Dermis blood vessel endothelial cell (primary cell): ENCODE results near the gene ZEB2. TPM values are rescaled to one million over a fixed set of nuclear protein-coding genes. Genes with fewer than 3 reads are reported as not detected.
A peak's percentile ranks its signal among the peaks of the same experiment; 100 is the strongest.

Source experiments
- DNase-seq: peaks from one replicate; pipeline ENCODE4 v3.0.0; 2010
- total RNA-seq: library from RNA; depleted of rRNA; stranded (reverse); fragments of >200 nt; gene quantifications from 2 replicates; pipeline ENCODE4 v1.2.3, GENCODE V29; 2014

ZEB2 gene
- total RNA-seq, 1 donor from 2014 or later, result 5.3 TPM

GRCh38 chr2:144493027-144493809 is 26.7 kb downstream of the ZEB2 start:
- DNase-seq, result no peak

GRCh38 chr2:144490857-144491256 is 29.1 kb downstream of the ZEB2 start:
- no peak for DNase-seq

- no peak for DNase-seq
Observed at GRCh38 chr2:144490017-144490416, 29.9 kb downstream of the ZEB2 start.

DNA sequence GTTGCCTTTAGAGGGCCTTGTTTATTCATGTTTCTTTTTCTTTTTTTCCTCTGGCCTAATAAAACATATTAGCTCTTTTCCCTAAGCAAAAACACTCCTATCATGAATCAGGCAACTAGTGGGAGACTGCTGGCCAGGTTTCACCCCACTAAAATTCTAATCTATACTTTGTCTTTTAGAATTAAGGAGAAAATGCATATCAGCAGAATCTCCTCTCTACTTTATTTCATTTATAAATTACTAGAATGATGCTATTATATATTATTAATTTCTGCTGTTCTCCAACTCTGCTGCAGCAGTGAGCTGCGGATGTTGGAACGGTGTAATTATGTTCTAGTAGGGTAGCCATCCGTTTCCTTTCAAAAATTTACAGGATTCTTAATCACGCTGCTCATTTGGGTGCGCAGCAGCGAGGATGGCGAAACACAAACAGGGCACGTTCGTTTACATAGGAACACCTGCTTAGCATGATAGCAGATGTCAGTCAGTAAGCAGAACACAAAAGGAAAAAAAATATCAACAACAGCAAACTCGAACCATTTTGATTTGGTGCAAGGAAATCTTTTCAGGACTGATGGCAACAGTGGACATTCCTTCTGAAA is 30.5 kb downstream of the ZEB2 start:
- no peak for DNase-seq

DNA sequence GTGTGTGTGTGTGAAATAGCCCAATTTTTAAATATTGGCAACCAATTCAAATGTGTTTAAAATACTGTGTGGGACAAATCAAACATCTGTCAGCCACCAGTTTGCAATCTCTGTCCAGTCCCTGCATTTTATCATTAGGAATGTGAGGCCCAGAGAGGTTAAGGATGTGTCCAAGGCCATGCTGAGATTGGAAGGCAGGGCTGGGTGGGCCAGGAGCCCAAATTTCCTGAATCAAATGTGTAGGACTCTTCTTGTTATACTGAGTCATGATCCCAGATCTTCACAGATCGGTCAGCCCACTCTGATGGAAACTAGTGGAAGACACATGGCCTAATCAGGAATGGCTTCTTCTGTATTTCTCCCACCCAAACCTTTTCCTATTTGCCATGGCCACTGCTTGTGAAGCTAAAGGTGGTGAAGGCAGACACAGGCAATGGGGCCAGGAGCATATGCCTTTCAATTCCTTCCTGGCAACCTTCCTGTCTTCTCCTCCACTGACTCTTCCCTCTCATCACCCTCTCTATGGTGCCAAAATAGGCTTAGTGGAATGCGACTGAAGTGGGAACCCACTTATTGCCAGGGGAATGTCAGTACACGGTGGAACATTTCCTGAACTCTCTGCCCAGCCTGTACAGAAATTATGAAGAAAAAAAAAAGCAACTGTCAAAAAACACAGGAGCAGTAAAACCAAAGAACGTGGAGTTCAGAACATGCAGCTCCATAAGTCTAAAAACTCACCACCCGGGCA is 35.5 kb downstream of the ZEB2 start:
- no peak for DNase-seq

- no peak for DNase-seq
Observed at GRCh38 chr2:144481666-144482065, 38.3 kb downstream of the ZEB2 start.

DNA sequence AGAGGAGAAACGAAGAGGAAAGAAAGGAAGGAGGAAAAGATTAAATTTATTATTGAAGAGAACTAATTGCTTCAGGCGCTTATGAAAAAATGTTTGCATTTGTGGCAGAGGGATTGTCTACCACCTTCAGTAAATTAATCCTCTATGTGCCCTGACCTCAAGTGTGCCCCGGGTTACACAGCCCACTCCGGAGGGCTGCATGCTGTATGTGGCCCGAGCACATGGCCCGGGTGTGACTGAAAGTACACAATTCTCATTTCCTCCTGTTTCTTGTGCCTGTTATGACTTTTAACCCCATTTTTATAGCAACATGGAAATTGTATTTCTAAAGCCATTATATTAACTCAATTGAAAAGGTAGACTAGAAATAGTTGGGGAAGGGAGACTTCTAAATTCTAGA is 38.8 kb downstream of the ZEB2 start:
- no peak for DNase-seq

DNA sequence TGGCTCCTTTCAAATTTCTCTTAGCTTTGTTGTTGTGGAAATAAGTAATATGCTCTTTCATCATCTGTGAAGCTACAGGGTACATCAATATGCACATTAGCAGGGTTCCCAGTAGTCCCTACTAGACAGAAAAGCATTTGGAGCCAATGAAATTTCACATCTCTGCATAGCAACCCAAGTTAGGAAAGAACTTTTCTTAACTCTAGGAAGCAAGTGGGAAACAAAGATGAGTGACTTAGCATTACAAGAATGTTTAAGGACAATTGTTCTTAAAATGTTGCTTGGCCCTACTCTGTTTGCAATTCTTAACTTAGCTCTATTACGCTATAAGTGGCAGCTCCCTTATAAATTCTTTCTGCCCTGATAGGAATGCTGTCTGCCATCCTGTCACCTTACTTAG is 39.6 kb downstream of the ZEB2 start:
- DNase-seq, result peak; percentile 44

- no peak for DNase-seq
Observed at GRCh38 chr2:144479659-144480058, 40.3 kb downstream of the ZEB2 start.

- no peak for DNase-seq
Observed at GRCh38 chr2:144479138-144479537, 40.8 kb downstream of the ZEB2 start.

DNA sequence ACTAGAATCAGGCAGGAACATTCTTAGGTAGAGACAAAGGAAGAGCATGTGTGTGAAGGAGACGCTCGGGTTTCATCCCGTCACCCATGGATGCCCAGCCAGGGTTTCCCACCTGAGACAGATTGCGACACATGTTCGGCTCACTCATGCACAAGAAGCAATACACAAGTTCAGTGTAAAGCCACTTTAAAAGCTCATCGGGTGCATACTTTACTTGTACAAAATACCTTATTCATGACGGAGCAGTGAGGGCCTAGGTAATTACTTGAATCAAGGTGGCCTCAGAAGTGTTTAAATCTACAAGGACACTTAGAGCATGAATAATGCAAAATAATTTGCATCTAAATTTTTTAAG is 42.0 kb downstream of the ZEB2 start:
- no peak for DNase-seq

DNA sequence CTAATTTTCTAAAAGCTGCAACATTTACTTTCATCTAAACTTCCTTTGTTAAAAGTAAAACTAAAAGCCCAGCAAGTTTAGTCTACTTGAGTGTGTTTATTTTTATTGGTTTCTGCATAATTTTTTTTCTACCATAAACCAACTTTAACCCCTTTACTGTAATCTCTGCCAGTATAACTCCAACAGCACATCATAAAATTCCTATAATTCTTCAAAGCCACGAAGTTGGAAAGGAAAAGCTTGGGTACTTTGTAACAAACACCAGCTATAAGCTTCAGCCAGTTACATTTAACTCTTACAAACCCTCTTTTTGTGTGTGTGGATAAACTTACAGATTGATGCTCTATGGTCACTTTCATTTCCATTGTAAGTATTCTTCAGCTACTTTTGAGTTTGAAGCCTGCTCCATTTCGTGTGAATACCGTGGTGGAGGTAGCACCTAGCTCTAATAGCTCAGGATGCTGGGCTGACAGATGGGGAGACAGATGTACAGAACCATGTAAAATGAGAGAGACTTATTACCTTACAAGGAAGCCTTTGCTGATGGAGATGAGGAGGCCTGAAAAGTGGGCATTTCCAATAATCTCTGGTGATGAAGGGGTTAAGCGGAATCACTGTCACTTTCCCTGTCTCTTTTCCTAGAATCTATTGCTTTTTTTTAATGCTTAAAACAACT is 42.5 kb downstream of the ZEB2 start:
- DNase-seq, result no peak

DNA sequence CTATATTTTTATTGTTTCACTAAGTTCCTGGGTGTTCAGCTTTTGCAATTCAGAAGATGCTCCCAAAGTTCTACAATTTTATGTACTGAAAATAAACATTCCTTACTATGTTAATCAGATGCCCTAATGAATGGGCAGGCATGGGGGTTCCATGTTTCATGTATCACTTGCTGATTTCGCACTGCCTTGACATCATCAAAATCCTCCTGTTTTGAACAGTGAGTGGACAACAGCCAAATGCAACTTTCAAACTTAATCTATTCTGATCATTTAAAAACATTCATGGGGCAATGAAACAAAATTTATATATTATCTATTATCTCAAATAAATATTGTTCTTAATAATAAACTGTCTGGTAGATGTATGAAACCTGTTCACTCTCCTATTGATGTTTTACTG is 43.2 kb downstream of the ZEB2 start:
- DNase-seq, result no peak

DNA sequence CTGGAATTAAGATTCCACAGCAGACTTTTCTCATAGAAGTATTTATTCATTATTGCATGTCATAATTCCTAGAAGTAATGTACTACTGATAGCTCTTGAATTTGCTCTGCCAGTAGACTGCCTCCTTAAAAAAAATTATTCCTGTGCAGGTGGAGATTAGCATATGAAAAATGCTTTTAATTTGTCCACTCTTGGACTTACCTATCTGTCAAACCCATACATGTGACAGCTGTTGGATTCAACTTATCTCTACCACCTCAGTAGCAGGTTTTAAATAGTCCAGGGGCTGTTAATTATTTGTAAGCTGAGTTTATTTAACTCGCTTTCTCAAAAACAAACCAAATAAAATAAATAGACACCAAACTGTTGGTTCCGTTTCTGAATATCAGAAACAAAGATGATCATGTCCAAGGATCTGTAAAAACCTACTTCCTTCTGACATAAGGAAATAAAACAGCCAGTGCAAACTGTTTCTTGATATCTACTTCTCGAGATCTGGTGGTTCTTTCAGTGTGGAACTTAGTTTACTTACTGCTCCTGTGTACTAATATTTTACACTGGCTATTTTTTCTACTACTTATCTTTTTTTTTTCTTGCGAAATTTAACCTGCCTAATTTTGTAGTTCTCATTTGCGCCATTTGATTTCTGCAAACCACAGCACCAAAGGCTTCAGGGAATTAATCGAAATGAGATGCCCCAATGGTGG is 44.2 kb downstream of the ZEB2 start:
- no peak for DNase-seq

GRCh38 chr2:144475044-144475443 is 44.9 kb downstream of the ZEB2 start:
- DNase-seq, result no peak

GRCh38 chr2:144474017-144474416 is 45.9 kb downstream of the ZEB2 start:
- DNase-seq, result no peak

GRCh38 chr2:144472911-144473310 is 47.0 kb downstream of the ZEB2 start:
- no peak for DNase-seq

DNA sequence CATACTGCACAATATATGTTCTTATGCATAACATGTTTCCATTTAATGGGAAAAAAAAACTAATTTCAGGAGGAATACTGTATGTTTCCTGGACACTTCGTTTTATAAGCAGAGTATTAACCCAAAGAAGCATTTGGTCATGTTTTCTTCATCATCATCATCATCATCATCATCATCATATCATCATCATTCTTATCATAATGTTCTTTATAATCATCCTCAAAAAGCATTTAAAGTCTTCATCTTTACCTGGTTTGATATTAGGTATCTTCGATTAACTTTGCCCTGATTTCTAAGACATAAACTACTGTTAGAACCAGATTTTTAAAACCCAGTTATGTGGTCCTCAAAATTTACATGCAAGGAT is 47.9 kb downstream of the ZEB2 start:
- no peak for DNase-seq

DNA sequence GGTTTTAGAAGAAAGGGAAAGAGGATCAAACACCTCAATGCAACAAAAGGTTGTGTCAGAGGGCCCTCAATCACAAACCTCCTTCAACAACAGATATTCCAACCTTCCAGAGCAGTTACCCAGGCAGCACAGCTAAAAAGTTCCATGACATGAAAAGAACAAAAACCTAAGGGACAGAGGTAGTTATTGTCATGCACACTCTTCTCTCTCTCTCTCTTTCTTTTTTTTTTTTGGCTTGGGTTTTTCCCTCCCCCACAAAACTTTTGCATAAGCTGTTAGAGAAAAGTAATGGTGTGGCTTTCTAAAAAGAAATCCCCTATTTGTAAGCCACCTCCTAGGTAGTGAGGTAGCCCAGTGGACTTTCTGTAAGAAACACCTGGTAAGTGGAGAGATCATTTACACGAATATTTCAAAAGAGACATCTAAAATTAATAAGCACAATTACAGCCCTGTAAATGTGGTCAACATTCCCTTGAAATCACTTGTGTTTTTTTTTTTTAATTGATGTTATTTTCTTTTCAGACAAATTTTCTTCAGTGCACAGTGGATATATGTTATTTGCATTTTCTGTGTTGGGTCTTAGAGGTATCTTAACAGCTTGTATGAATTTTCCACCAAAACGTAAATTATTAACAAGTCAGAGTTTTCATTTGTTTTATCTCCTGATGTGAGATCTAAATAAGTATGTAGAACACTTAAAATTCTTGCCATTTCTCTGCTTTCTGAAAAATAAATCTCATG is 48.4 kb downstream of the ZEB2 start:
- DNase-seq, result no peak

DNA sequence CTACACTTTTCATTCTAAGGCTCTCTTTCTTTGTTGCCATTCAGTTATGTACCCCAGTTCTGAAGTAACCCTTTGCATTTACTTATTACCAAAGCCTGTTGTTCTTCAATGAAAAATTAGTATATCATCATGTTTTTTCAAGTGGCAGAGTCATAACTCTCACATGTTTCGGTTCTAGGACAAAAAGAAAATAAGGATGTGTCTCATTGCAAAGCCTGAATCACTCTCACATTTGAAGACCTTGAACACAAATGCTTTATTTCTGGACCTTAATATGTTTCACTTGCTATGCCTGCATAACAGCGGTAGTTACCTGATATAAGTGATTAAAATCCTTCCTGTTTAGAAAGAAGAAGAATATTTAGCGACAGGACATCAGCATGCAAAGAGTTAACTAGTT is 49.1 kb downstream of the ZEB2 start:
- peak; percentile 34 for DNase-seq

GRCh38 chr2:144470334-144470733 is 49.6 kb downstream of the ZEB2 start:
- DNase-seq, result peak; percentile 31

DNA sequence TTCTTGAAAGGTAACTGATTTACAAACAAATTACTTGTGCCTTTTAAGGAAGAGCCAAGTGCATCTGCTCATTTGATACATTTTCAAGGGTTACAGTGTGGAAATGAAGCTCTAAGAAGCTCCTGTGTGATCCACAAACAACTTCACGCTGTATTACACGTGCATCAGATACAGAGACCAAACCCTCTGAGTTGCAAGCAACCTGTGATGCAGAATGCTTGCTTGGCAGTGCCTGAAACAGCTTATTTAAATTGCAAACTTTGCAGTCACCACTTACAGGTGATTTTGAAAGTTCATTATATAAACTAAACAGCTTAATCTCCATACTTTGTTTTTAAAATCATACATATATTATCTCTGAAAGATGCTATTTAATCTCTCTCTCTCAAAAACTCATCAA is 50.1 kb downstream of the ZEB2 start:
- DNase-seq, result no peak
